ENCODE measurements around the gene ORAI1. TPM values are rescaled to one million over a fixed set of nuclear protein-coding genes. Genes with fewer than 3 reads are reported as not detected.

The ORAI1 gene
- polyA plus RNA-seq, 1 donor (not counting 4 experiments of a cell fraction or from before 2014, with no cell fraction given): 17.1 TPM

DNA sequence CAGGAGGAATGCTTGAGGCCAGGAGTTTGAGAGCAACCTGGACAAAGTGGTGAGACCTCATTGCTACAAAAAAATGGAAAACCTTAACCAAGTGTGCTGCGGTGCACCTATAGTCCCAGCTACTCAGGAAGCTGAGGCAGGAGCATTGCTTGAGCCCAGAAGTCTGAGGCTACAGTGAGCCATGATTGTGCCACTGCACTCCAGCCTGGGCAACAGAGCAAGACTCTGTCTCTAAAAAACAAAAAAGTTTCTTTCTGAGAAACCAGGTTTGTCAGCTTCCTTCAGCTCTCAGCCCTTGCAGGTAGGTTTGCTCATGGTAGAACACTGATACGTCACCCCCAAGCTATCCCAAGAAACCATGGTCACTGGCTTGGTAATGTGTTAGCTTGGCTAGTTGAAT lies 63.1 kb downstream of the ORAI1 start:
- dilution Hi-C loops (cut with MboI; ENCODE audit: extremely low pct_ligation_motif_present, low sequenced_read_pairs): no loop called here
- FAIRE-seq (no peak), DNase-seq (ENCODE audit: low read depth, low spot score) (no peak)
- Histone ChIP-seq H2AFZ (ENCODE audit: control insufficient read depth, low read length) (no peak overlapping the region), H3K4me1 (ENCODE audit: control insufficient read depth, extremely low read depth, insufficient read depth, low read length) (peaks cover 8% of the 10 kb centered on the region), H3K4me2 (ENCODE audit: control insufficient read depth, extremely low read depth, insufficient read depth, low read depth, low read length) (no peak overlapping the region), H3K9ac (ENCODE audit: control insufficient read depth, extremely low read depth, insufficient read depth, low read length) (no peak overlapping the region), H3K9me1 (ENCODE audit: control insufficient read depth, extremely low read depth, insufficient read depth, low read length) (no peaks in the 10 kb centered on the region), H3K27ac (ENCODE audit: control insufficient read depth, insufficient read depth, low read length) (no peak overlapping the region), H3K9me3 (ENCODE audit: control insufficient read depth, low read depth, low read length) (no peaks in the 10 kb centered on the region), H3K36me3 (ENCODE audit: control insufficient read depth in 2 of 2, extremely low read depth in 1 of 2, insufficient read depth in 2 of 2, low read length in 2 of 2) (no peaks in the 10 kb centered on the region), H3K27me3 (ENCODE audit: control insufficient read depth, extremely low read depth, insufficient read depth, low read length) (no peaks in the 10 kb centered on the region), H3K79me2 (ENCODE audit: control insufficient read depth, insufficient read depth, low read length) (no peaks in the 10 kb centered on the region), H4K20me1 (ENCODE audit: control insufficient read depth, extremely low read depth, insufficient read depth, low read length) (no peaks in the 10 kb centered on the region), H3K4me3 (ENCODE audit: control insufficient read depth in 2 of 3, extremely low read depth in 1 of 3, insufficient read depth in 2 of 3, low read depth in 1 of 3, low read length in 3 of 3) (no peak overlapping the region)
- TF ChIP-seq, protein P1, sequence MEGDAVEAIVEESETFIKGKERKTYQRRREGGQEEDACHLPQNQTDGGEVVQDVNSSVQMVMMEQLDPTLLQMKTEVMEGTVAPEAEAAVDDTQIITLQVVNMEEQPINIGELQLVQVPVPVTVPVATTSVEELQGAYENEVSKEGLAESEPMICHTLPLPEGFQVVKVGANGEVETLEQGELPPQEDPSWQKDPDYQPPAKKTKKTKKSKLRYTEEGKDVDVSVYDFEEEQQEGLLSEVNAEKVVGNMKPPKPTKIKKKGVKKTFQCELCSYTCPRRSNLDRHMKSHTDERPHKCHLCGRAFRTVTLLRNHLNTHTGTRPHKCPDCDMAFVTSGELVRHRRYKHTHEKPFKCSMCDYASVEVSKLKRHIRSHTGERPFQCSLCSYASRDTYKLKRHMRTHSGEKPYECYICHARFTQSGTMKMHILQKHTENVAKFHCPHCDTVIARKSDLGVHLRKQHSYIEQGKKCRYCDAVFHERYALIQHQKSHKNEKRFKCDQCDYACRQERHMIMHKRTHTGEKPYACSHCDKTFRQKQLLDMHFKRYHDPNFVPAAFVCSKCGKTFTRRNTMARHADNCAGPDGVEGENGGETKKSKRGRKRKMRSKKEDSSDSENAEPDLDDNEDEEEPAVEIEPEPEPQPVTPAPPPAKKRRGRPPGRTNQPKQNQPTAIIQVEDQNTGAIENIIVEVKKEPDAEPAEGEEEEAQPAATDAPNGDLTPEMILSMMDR (optimal IDR thresholded peaks at IDR 0.05 in 1 of 3, IDR thresholded peaks at IDR 0.05 in 1 of 3, conservative IDR thresholded peaks at IDR 0.05 in 1 of 3; ENCODE audit: extremely low read depth in 1 of 3, insufficient read depth in 2 of 3, low read length in 3 of 3): no peak
- TF ChIP-seq EZH2 (IDR thresholded peaks at IDR 0.05; ENCODE audit: low read length): no peak

Small RNA genes within 50 kb of the gene (small RNA-seq; reads per million reads assigned to genes)
- 0 reads per million in 3 experiments for gene RNU6-1004P (ENCODE audit: insufficient read length in 3 of 3, low read depth in 3 of 3, low replicate concordance in 1 of 3)

Other genes with a start within 250 kb of the ORAI1 start
- 39.0 to 49.0 TPM (median 49.0 TPM) in 3 replicates for gene RNF34, start 226.4 kb upstream of the ORAI1 start, polyA plus RNA-seq
- 10.0 to 13.9 TPM (median 10.3 TPM) in 3 replicates for gene KDM2B, start 45.5 kb upstream of the ORAI1 start, polyA plus RNA-seq
- 0.30 to 0.59 TPM (median 0.57 TPM) in 3 replicates for gene MORN3, start 43.1 kb downstream of the ORAI1 start, polyA plus RNA-seq
- gene TMEM120B, start 86.2 kb downstream of the ORAI1 start, polyA plus RNA-seq: 6.9 to 10.5 TPM (median 10.0 TPM) in 3 replicates
- gene RHOF, start 167.2 kb downstream of the ORAI1 start, polyA plus RNA-seq: 2.8 to 4.3 TPM (median 4.1 TPM) in 3 replicates
- 0.71 to 1.2 TPM (median 0.72 TPM) in 3 replicates for gene SETD1B, start 177.5 kb downstream of the ORAI1 start, polyA plus RNA-seq
- not detected in 3 replicates for gene HPD, start 232.3 kb downstream of the ORAI1 start, polyA plus RNA-seq